Neural progenitor cell (in vitro differentiated cells): ENCODE data around the gene UCHL5.

Experiments
- EZH2phosphoT487 ChIP-seq: fragments of 200-600 bp; sonication (generic); IDR thresholded peaks from 2 replicates; pipeline ENCODE4 v1.6.1; 2017; ENCODE audit warnings: antibody characterized with exemption
- TF ChIP-seq, protein P1 (sequence below): fragments of 200-600 bp; sonication (generic); IDR thresholded peaks from 2 replicates; pipeline ENCODE4 v1.5.1; 2017; ENCODE audit warnings: antibody characterized with exemption, mild to moderate bottlenecking

DNA sequence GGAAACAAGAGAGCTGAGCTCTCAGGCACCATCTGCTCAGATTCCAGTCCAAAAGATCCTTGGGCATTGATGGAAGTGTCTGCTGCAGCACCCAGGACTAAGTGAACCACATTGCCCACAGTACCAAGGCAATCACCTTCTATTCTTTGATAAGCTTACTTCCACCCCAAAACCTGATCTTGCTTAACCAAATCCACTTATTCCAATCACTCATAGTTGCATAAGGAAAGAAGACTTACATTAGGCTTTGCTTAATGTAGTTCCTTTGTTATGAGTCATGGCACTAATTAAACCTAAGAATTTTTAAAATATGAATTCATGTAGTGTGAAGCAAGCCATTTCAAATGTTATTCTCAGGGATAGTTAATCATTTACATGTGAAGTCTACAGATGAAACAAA lies 84.5 kb downstream of the UCHL5 start:
- TF ChIP-seq, protein P1, sequence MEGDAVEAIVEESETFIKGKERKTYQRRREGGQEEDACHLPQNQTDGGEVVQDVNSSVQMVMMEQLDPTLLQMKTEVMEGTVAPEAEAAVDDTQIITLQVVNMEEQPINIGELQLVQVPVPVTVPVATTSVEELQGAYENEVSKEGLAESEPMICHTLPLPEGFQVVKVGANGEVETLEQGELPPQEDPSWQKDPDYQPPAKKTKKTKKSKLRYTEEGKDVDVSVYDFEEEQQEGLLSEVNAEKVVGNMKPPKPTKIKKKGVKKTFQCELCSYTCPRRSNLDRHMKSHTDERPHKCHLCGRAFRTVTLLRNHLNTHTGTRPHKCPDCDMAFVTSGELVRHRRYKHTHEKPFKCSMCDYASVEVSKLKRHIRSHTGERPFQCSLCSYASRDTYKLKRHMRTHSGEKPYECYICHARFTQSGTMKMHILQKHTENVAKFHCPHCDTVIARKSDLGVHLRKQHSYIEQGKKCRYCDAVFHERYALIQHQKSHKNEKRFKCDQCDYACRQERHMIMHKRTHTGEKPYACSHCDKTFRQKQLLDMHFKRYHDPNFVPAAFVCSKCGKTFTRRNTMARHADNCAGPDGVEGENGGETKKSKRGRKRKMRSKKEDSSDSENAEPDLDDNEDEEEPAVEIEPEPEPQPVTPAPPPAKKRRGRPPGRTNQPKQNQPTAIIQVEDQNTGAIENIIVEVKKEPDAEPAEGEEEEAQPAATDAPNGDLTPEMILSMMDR: no peak
- no peak for TF ChIP-seq EZH2phosphoT487
